K562 (cell line): ENCODE measurements around the gene NCOR2. TPM values are rescaled to one million over a fixed set of nuclear protein-coding genes. Genes with fewer than 3 reads are reported as not detected.

Experiments used
- ATAC-seq: fragments of 200-7000 bp; cut with Tn5 transposase; 3 replicates; pipeline ENCODE4 v1.9.1; 2020; ENCODE audit warnings: moderate library complexity
- BruUV-seq: library from RNA; stranded (reverse); fragments of 400-500 nt; replicated peaks from 2 replicates; lab custom pipeline; 2021; lab: Mats Ljungman, UMichigan
- CTCF ChIA-PET: fragments of 300-600 bp; formaldehyde crosslinking; extraction: SDS; loops from one replicate; lab custom pipeline; 2021; ENCODE audit warnings: low intra/inter-chr PET ratio; lab: Yijun Ruan, JAX
- POLR2A ChIA-PET: fragments of 300-600, 350-650 bp; sonication (Branson Sonifier 250); formaldehyde crosslinking; extraction: SDS; loops from one replicate; lab custom pipeline; 2021; ENCODE audit warnings: antibody characterized with exemption, inconsistent platforms; lab: Yijun Ruan, JAX
- DNase-seq, 4 experiments: peaks; one replicate each; pipeline versions ENCODE4 v3.0.0 to v3.0.0-alpha.2; 2011 to 2018; ENCODE audit warnings: low spot score in 3 of 4, mixed read lengths in 3 of 4; ENCODE audit errors: extremely low read depth in 1 of 4
- FAIRE-seq: peaks from 2 replicates; lab custom pipeline; 2011; peaks lifted over from hg19 to GRCh38; lab: Jason Lieb, UNC
- H2AFZ ChIP-seq: 2 replicates; pipeline ENCODE4 v1.6.0; 2011; ENCODE audit warnings: low read depth, low read length, control low read depth, inconsistent platforms
- H3K27ac ChIP-seq: fragments of 200-600 bp; 3 replicates; pipeline ENCODE4 v1.8.0; 2011; ENCODE audit warnings: low read depth, mild to moderate bottlenecking, control low read depth, inconsistent platforms, low read length, moderate library complexity, mixed read lengths; ENCODE audit errors: extremely low read depth
- H3K27me3 ChIP-seq, 2 experiments: fragments of 300-600 bp in 1 of 2; 2 replicates in 1 of 2; 3 replicates in 1 of 2; pipeline versions ENCODE4 v1.6.0 to v1.8.0; 2011; ENCODE audit warnings: inconsistent platforms in 2 of 2, low read length in 2 of 2, mild to moderate bottlenecking in 1 of 2, mixed read lengths in 1 of 2, moderate library complexity in 1 of 2; ENCODE audit not compliant: control insufficient read depth in 2 of 2, insufficient read depth in 2 of 2
- H3K36me3 ChIP-seq: fragments of 300-600 bp; 3 replicates; pipeline ENCODE4 v1.8.0; 2011; ENCODE audit warnings: mild to moderate bottlenecking, low read length, inconsistent platforms; ENCODE audit not compliant: control insufficient read depth, insufficient read depth
- H3K4me1 ChIP-seq, 2 experiments: fragments of 200-600 bp in 1 of 2; replicated peaks in 1 of 2; 2 replicates in 1 of 2; 3 replicates in 1 of 2; pipeline versions ENCODE4 v1.5.1 to v1.8.0; 2011; ENCODE audit warnings: inconsistent platforms in 2 of 2, low read length in 2 of 2, mild to moderate bottlenecking in 1 of 2, mixed read lengths in 1 of 2, moderate library complexity in 1 of 2; ENCODE audit not compliant: control insufficient read depth in 2 of 2, insufficient read depth in 2 of 2
- H3K4me2 ChIP-seq: 2 replicates; pipeline ENCODE4 v1.6.1; 2011; ENCODE audit warnings: low read length, control low read depth, inconsistent platforms, mixed read lengths; ENCODE audit not compliant: insufficient read depth
- H3K4me3 ChIP-seq: fragments of 200-600 bp; sonication (generic), shearing (Covaris generic); 2 replicates; pipeline ENCODE4 v1.5.1; 2016; ENCODE audit warnings: control low read depth, inconsistent platforms
- H3K79me2 ChIP-seq: fragments of 200-600 bp; 3 replicates; pipeline ENCODE4 v1.8.0; 2011; ENCODE audit warnings: low read length, inconsistent platforms; ENCODE audit not compliant: control insufficient read depth, insufficient read depth
- H3K9ac ChIP-seq, 2 experiments: 2 replicates each; pipeline versions ENCODE4 v1.6.0 to v1.6.1; 2011; ENCODE audit warnings: low read depth in 2 of 2, low read length in 2 of 2, control low read depth in 1 of 2, inconsistent platforms in 1 of 2, mild to moderate bottlenecking in 1 of 2, mixed read lengths in 1 of 2; ENCODE audit not compliant: insufficient read depth in 1 of 2
- H3K9me1 ChIP-seq: one replicate; pipeline ENCODE4 v1.6.0; 2011; ENCODE audit warnings: inconsistent platforms, mild to moderate bottlenecking, low read length, moderate library complexity; ENCODE audit not compliant: control insufficient read depth, insufficient read depth
- H3K9me3 ChIP-seq: replicated peaks from 2 replicates; pipeline ENCODE4 v1.5.1; 2011; ENCODE audit warnings: low read depth, low read length, inconsistent platforms; ENCODE audit not compliant: control insufficient read depth, insufficient read depth
- H4K20me1 ChIP-seq: replicated peaks from 2 replicates; pipeline ENCODE4 v1.6.1; 2011; ENCODE audit warnings: low read length, inconsistent platforms, mixed read lengths; ENCODE audit not compliant: control insufficient read depth, insufficient read depth
- BHLHE40 ChIP-seq: IDR thresholded peaks from 2 replicates; pipeline ENCODE4 v1.6.1; 2011; ENCODE audit warnings: low read length, improper control_type of control experiment
- IRF2 ChIP-seq: sonication (generic); formaldehyde crosslinking; IDR thresholded peaks from 2 replicates; pipeline ENCODE4 v1.8.1; 2022; ENCODE audit warnings: mild to moderate bottlenecking, missing genetic modification reagents
- KDM1A ChIP-seq, 2 experiments: fragments of 450-650 bp; IDR thresholded peaks; 2 replicates each; pipeline ENCODE4 v1.6.1; 2016; ENCODE audit warnings: mild to moderate bottlenecking in 2 of 2
- PRPF4 ChIP-seq: fragments of 200-400 bp; formaldehyde crosslinking; IDR thresholded peaks from one replicate; pipeline ENCODE4 v1.6.1; 2017; ENCODE audit warnings: low read length, low read depth, mild to moderate bottlenecking; ENCODE audit not compliant: insufficient read depth, poor library complexity, severe bottlenecking
- RAD51 ChIP-seq: fragments of 450-650 bp; IDR thresholded peaks from 2 replicates; pipeline ENCODE4 v1.7.1; 2016; ENCODE audit warnings: low read depth, mild to moderate bottlenecking, borderline replicate concordance
- ZNF146 ChIP-seq: IDR thresholded peaks from one replicate; pipeline ENCODE4 v1.6.1; 2018; ENCODE audit warnings: missing compliant biosample characterization; ENCODE audit not compliant: unreplicated experiment
- WGBS: fragments of 100-300 bp; shearing (Covaris generic); methylation state at CpG from one replicate; pipeline ENCODE4 v1.1.6; 2016; ENCODE audit warnings: low coverage, mixed read lengths; ENCODE audit not compliant: insufficient coverage; ENCODE audit errors: missing lambda C conversion rate; 5-methylcytosine and 5-hydroxymethylcytosine counted together
- in situ Hi-C: fragments of 300-500 bp; cut with MboI; formaldehyde crosslinking; loops from 4 replicates; pipeline ENCODE4 v1.15.0; 2018; ENCODE audit warnings: inconsistent platforms, mixed read lengths
- intact Hi-C: fragments of 100-400 bp; cut with micrococcal nuclease; formaldehyde crosslinking; loops from 2 replicates; pipeline ENCODE4 v1.14.2; 2022
- polyA plus RNA-seq, 8 experiments: library from polyadenylated mRNA; depleted of rRNA in 4 of 8; stranded (reverse) in 5 of 8; unstranded in 3 of 8; fragments of >200 nt; fragmentation: Nextera tagmentation in 2 of 8; fragmentation: Illumina TruSeq in 1 of 8; extraction: Ambion mirVana in 2 of 8; extraction: Trizol in 1 of 8; gene quantifications; 2 replicates each; pipeline versions ENCODE4 v1.2.1 to v1.2.3, GENCODE V29; 2011 to 2014; ENCODE audit warnings: inconsistent platforms in 1 of 8, missing spikeins in 1 of 8
- total RNA-seq, 7 experiments: library from RNA; depleted of rRNA in 6 of 7; stranded (reverse); fragments of >200 nt in 6 of 7; fragmentation: Illumina TruSeq in 2 of 7; extraction: Trizol in 2 of 7; gene quantifications; 2 replicates each; pipeline versions ENCODE4 v1.2.1 to v1.2.3, GENCODE V29; 2011 to 2021; ENCODE audit warnings: low replicate concordance in 1 of 7

The NCOR2 gene
- total and polyA plus RNA-seq, 9 of the 15 experiments (the other 6 are each of a cell fraction or from before 2014, with no cell fraction given), result 0.18 to 126 (median 8.4) TPM

DNA sequence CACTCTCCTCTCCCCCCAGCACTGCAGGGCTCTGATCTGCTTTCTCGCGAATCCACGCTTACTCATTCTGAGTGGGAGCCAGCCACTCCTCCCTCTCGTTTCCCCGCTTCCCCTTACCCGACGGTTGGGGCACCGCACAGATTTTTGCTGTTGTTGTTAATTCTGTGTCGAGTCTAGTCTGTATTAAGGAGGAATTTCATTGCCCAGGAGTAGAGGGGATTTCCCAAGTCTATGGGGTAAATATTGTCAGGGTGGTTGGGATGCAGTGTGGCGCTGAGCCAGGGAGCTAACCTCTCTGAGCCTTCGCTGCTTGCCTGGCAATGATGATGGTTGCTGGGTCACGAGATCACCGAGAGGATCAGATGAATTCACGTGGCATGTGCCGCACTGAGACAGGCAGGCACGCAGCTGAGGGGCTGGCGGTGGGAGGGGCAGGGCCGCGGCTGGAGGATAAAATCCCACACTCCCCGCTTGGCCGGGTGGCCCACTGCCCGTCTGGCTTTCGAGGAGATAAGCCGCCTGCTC, 18.5 kb downstream of the NCOR2 start (continued):
- peak; percentile 81 for TF ChIP-seq BHLHE40

DNA sequence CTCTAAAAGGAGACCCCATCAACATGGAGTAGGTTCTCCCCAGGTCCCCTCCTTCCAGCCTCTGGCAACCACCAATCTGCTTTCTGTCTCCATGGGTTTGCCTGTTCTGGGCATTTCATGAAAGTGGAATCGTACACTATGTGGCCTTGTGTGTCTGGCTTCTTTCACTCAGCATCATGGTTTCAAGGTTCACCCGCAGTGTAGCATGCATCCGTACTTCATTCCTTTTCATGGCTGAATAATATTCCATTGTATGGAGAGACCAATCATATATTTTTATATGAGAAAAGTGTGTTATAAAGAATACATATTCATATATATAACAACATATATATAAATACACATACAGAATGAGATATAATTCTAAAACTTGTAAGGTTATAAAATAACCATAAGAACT, 19.8 kb downstream of the NCOR2 start:
- no peak overlapping the region for H3K4me3 ChIP-seq
- no peak overlapping the region for H2AFZ ChIP-seq
- no peaks in the 10 kb centered on the region for H3K9me3 ChIP-seq
- in situ Hi-C loops (no loop called here), intact Hi-C loops (no loop called here)
- H3K9ac ChIP-seq, result no peak overlapping the region
- WGBS, result 89% methylated on average over 2 of the region's 3 CpGs
- H4K20me1 ChIP-seq, result peaks cover 49% of the 10 kb centered on the region
- no peak overlapping the region for H3K27ac ChIP-seq
- no peaks in the 10 kb centered on the region for H3K36me3 ChIP-seq
- H3K9me1 ChIP-seq, result peaks cover 2% of the 10 kb centered on the region
- DNase-seq, result no peak
- POLR2A ChIA-PET, result no interaction called here
- no peak for FAIRE-seq
- H3K4me1 ChIP-seq, result peaks cover 48 to 79% of the 10 kb centered on the region in 2 experiments
- H3K27me3 ChIP-seq, result no peaks in the 10 kb centered on the region
- CTCF ChIA-PET, result no interaction called here
- no peak overlapping the region for H3K4me2 ChIP-seq
- no TSS peak for BruUV-seq
- TF ChIP-seq PRPF4 (no peak), RAD51 (no peak), KDM1A (IDR thresholded peaks at IDR 0.05) (0 out of 4 replicates have a peak, but pooled peaks of 1 of the 2 experiments have one; percentile 12), ZNF146 (peak; percentile 91), IRF2 (no peak)
- no peak for ATAC-seq
- H3K79me2 ChIP-seq, result peaks cover 94% of the 10 kb centered on the region
